Osteoblast (primary cell): Measurements from ENCODE around the gene NDUFAF3. TPM values are rescaled to one million over a fixed set of nuclear protein-coding genes. Genes with fewer than 3 reads are reported as not detected.

Experiments used
- DNase-seq: peaks from one replicate; pipeline ENCODE4 v3.0.0; 2011; ENCODE audit warnings: low spot score, mixed read lengths; ENCODE audit not compliant: insufficient read length; ENCODE audit errors: missing footprints
- H2AFZ ChIP-seq: 2 replicates; pipeline ENCODE4 v1.6.0; 2011; ENCODE audit warnings: mild to moderate bottlenecking, low read length
- H3K27ac ChIP-seq: 2 replicates; pipeline ENCODE4 v1.5.1; 2011; ENCODE audit warnings: mild to moderate bottlenecking, low read depth, low read length, moderate library complexity
- H3K27me3 ChIP-seq: 2 replicates; pipeline ENCODE4 v1.6.0; 2012; ENCODE audit warnings: mild to moderate bottlenecking, control low read depth, inconsistent platforms, low read length, moderate library complexity; ENCODE audit not compliant: insufficient read depth
- H3K36me3 ChIP-seq: 2 replicates; pipeline ENCODE4 v1.5.1; 2011; ENCODE audit warnings: mild to moderate bottlenecking, low read length, control low read depth, moderate library complexity; ENCODE audit not compliant: insufficient read depth
- H3K4me1 ChIP-seq: 2 replicates; pipeline ENCODE4 v1.5.1; 2011; ENCODE audit warnings: mild to moderate bottlenecking, low read length, control low read depth, moderate library complexity; ENCODE audit not compliant: insufficient read depth
- H3K4me2 ChIP-seq: 2 replicates; pipeline ENCODE4 v1.6.0; 2011; ENCODE audit warnings: mild to moderate bottlenecking, low read length; ENCODE audit not compliant: insufficient read depth
- H3K4me3 ChIP-seq: fragments of 200-600 bp; sonication (generic); 3 replicates; pipeline ENCODE4 v1.5.1; 2012; ENCODE audit warnings: mild to moderate bottlenecking, low read length, inconsistent platforms; ENCODE audit not compliant: insufficient read depth
- H3K79me2 ChIP-seq: 2 replicates; pipeline ENCODE4 v1.6.0; 2012; ENCODE audit warnings: mild to moderate bottlenecking, low read length, control low read depth, inconsistent platforms; ENCODE audit not compliant: insufficient read depth
- H3K9me3 ChIP-seq: 2 replicates; pipeline ENCODE4 v1.5.1; 2011; ENCODE audit warnings: low read depth, low read length, control low read depth
- H4K20me1 ChIP-seq: 2 replicates; pipeline ENCODE4 v1.6.0; 2012; ENCODE audit warnings: mild to moderate bottlenecking, low read length, control low read depth; ENCODE audit not compliant: insufficient read depth
- CTCF ChIP-seq: IDR thresholded peaks from 2 replicates; pipeline ENCODE4 v1.5.1; 2011; ENCODE audit warnings: mild to moderate bottlenecking, low read depth, low read length, moderate library complexity; ENCODE audit errors: extremely low read depth
- total RNA-seq: library from RNA; depleted of rRNA; stranded (reverse); fragments of >200 nt; gene quantifications from 2 replicates; pipeline ENCODE4 v1.2.3, GENCODE V29; 2012

Gene NDUFAF3, protein sequence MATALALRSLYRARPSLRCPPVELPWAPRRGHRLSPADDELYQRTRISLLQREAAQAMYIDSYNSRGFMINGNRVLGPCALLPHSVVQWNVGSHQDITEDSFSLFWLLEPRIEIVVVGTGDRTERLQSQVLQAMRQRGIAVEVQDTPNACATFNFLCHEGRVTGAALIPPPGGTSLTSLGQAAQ
- 43.0 and 43.4 TPM in 2 replicates for total RNA-seq

- H3K4me3 ChIP-seq, result peak within 1 kb of the TSS; percentile 96
- peak within 1 kb of the TSS; percentile 96 for H3K27ac ChIP-seq
- peak; percentile 99 for DNase-seq
- no peaks in the 10 kb centered on the region for H3K27me3 ChIP-seq
- no peaks in the 10 kb centered on the region for H3K9me3 ChIP-seq
- peaks cover 40% of the 10 kb centered on the region for H3K36me3 ChIP-seq
- H3K79me2 ChIP-seq, result peaks cover 77% of the 10 kb centered on the region
- peaks cover 35% of the 10 kb centered on the region for H3K4me1 ChIP-seq
- peak; percentile 86 for TF ChIP-seq CTCF
- peaks cover 15% of the 10 kb centered on the region for H4K20me1 ChIP-seq
- peak within 1 kb of the TSS; percentile 98 for H3K4me2 ChIP-seq
- H2AFZ ChIP-seq, result peak within 1 kb of the TSS; percentile 83
Measured at GRCh38 chr3:49021813-49022687, at the start of gene NDUFAF3. Gene NDUFAF3, plus strand, starts transcription at chr3:49022121. Its CDS starts 24 bp downstream, at chr3:49022145.

DNA sequence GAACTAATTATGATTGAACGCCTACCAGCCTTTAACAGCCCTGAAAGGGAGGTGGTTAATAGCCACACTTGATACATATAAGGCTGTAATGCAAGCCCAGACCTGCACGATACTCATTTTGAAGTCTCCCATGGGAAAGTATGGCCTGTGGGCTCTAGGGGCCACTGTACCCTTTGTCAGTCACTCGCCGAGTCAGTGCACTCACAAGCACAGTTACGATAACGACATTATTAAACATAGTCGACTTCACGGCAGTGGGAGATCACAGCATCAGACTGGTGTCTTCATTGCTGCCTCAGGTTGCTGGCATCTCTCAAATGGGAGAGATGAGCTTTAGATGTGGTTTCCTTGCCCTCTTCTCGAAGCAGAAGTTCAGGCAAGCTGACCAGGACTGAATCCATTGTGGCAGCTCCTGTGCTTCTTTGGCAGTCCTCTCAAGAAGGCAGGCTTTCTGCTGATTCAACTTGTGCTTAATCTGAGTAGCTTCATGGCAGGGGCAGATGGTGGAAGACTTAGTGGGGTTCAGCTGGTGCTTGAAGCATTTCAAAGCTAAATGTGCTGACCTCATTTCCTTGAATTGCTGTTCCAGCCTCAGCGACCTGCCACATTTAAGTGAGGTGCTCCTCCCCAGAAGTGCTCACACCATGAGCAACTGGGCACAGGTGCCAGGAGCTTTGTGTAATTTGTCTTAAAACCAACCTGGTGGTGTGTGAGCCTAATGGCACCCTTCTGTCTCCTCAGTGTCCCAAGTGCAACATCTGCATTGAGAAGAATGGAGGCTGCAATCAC lies 47.7 kb upstream of the NDUFAF3 start:
- Histone ChIP-seq H2AFZ (no peak overlapping the region), H3K4me1 (no peaks in the 10 kb centered on the region), H4K20me1 (no peaks in the 10 kb centered on the region), H3K27ac (no peak overlapping the region), H3K27me3 (no peaks in the 10 kb centered on the region), H3K36me3 (peaks cover 77% of the 10 kb centered on the region), H3K9me3 (no peaks in the 10 kb centered on the region), H3K4me3 (no peak overlapping the region), H3K4me2 (no peak overlapping the region), H3K79me2 (peaks cover 4% of the 10 kb centered on the region)
- TF ChIP-seq CTCF, result no peak
- no peak for DNase-seq

DNA sequence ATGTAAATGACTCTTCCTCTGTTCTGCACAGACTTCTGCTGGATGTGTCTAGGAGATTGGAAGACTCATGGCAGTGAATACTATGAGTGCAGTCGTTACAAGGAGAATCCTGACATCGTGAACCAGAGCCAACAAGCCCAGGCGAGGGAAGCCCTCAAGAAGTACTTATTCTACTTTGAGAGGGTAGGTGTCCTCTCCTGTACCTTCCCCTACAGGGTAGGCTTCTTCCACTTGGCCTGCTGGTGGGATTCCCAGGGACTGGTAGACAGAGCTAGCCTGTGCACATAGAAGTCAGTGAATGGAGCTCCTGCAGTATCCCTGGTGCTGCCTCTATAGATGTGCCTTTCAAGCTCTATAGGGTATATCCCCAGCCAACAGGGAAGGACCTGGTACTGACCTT lies 42.5 kb upstream of the NDUFAF3 start:
- Histone ChIP-seq H3K4me1 (no peaks in the 10 kb centered on the region), H3K9me3 (no peaks in the 10 kb centered on the region), H3K4me3 (no peak overlapping the region), H3K27ac (no peak overlapping the region), H3K4me2 (no peak overlapping the region), H2AFZ (no peak overlapping the region), H3K79me2 (no peaks in the 10 kb centered on the region), H4K20me1 (peaks cover 2% of the 10 kb centered on the region), H3K36me3 (peaks cover 80% of the 10 kb centered on the region), H3K27me3 (no peaks in the 10 kb centered on the region)
- DNase-seq, result no peak
- TF ChIP-seq CTCF, result no peak
